Embryonic facial prominence (tissue), 1 donor: Measurements from ENCODE around the gene PARD6G.
"Not testable (repeated sequence)": the region's sequence is repeated elsewhere in the genome, so short reads cannot be mapped to it uniquely, and the experiment has no call there.

Experiments used
- DNase-seq: peaks from one replicate; pipeline ENCODE4 v3.0.0-alpha.2; 2016; ENCODE audit errors: extremely low spot score

The PARD6G gene

GRCh38 chr18:80247393-80247841 is at the start of gene PARD6G:
Gene PARD6G (minus strand): TSS chr18:80247514. CDS start chr18:80247348, 166 bp downstream.
- peak; percentile 35 for DNase-seq

- DNase-seq, result not testable (repeated sequence)
Observed at GRCh38 chr18:80262241-80263033, 15.1 kb upstream of the PARD6G start.

GRCh38 chr18:80259610-80260009 is 12.3 kb upstream of the PARD6G start:
- no peak for DNase-seq

GRCh38 chr18:80258640-80259039 is 11.3 kb upstream of the PARD6G start:
- DNase-seq, result no peak

- not testable (repeated sequence) for DNase-seq
Observed at GRCh38 chr18:80257579-80258543, 10.5 kb upstream of the PARD6G start.

GRCh38 chr18:80254971-80255500 is 7.7 kb upstream of the PARD6G start:
- no peak for DNase-seq

- no peak for DNase-seq
Observed at GRCh38 chr18:80253871-80254492, 6.7 kb upstream of the PARD6G start.

GRCh38 chr18:80253236-80253635 is 5.9 kb upstream of the PARD6G start:
- no peak for DNase-seq

GRCh38 chr18:80252136-80252535 is 4.8 kb upstream of the PARD6G start:
- DNase-seq, result no peak

- DNase-seq, result no peak
Observed at GRCh38 chr18:80251700-80252099, 4.4 kb upstream of the PARD6G start.

- no peak for DNase-seq
Observed at GRCh38 chr18:80250740-80251364, 3.5 kb upstream of the PARD6G start.

GRCh38 chr18:80249217-80250093 is 2.1 kb upstream of the PARD6G start:
- DNase-seq, result no peak

- DNase-seq, result peak; percentile 34
Observed at GRCh38 chr18:80246445-80247392, 595 bp downstream of the PARD6G start.

GRCh38 chr18:80245781-80246444 is 1.4 kb downstream of the PARD6G start:
- no peak for DNase-seq

GRCh38 chr18:80244956-80245730 is 2.2 kb downstream of the PARD6G start:
- DNase-seq, result no peak

- no peak for DNase-seq
Observed at GRCh38 chr18:80244167-80244566, 3.1 kb downstream of the PARD6G start.

- DNase-seq, result no peak
Observed at GRCh38 chr18:80243204-80243603, 4.1 kb downstream of the PARD6G start.
